DND-41 (cell line): Measurements from ENCODE around the gene GSTM2.
"Not testable (repeated sequence)": the region's sequence is repeated elsewhere in the genome, so short reads cannot be mapped to it uniquely, and the experiment has no call there.

Experiments used
- CTCF ChIP-seq: IDR thresholded peaks from 2 replicates; pipeline ENCODE4 v1.5.1; 2012; ENCODE audit warnings: borderline replicate concordance, low read length, moderate library complexity, mild to moderate bottlenecking; ENCODE audit not compliant: poor library complexity, severe bottlenecking; ENCODE audit errors: extremely low read depth
- EZH2 ChIP-seq: IDR thresholded peaks from 3 replicates; pipeline ENCODE4 v1.6.1; 2012; ENCODE audit warnings: borderline replicate concordance, low read depth, mild to moderate bottlenecking, moderate library complexity, low read length, inconsistent platforms; ENCODE audit not compliant: severe bottlenecking

GRCh38 chr1:109676683-109677381 lies 9.0 kb downstream of the GSTM2 start:
- not testable (repeated sequence) for TF ChIP-seq CTCF, EZH2
